GM12891 (cell line): ENCODE measurements around the gene PRPSAP1.

ENCODE experiments used
- PAX5 ChIP-seq: IDR thresholded peaks from 2 replicates; pipeline ENCODE4 v1.6.1; 2011; ENCODE audit warnings: low read length, moderate library complexity, mild to moderate bottlenecking; ENCODE audit not compliant: insufficient read depth, severe bottlenecking
- POLR2A ChIP-seq: IDR thresholded peaks from 2 replicates; pipeline ENCODE4 v1.6.1; 2011; ENCODE audit warnings: low read depth, low read length, control low read depth
- POLR2AphosphoS5 ChIP-seq: IDR thresholded peaks from 2 replicates; pipeline ENCODE4 v1.6.1; 2011; ENCODE audit warnings: low read depth, low read length, control low read depth
- SPI1 ChIP-seq: IDR thresholded peaks from 2 replicates; pipeline ENCODE4 v1.6.1; 2011; ENCODE audit warnings: low read depth, low read length, control low read depth
- TAF1 ChIP-seq: IDR thresholded peaks from 2 replicates; pipeline ENCODE4 v1.6.1; 2011; ENCODE audit warnings: low read depth, low read length, control low read depth

DNA sequence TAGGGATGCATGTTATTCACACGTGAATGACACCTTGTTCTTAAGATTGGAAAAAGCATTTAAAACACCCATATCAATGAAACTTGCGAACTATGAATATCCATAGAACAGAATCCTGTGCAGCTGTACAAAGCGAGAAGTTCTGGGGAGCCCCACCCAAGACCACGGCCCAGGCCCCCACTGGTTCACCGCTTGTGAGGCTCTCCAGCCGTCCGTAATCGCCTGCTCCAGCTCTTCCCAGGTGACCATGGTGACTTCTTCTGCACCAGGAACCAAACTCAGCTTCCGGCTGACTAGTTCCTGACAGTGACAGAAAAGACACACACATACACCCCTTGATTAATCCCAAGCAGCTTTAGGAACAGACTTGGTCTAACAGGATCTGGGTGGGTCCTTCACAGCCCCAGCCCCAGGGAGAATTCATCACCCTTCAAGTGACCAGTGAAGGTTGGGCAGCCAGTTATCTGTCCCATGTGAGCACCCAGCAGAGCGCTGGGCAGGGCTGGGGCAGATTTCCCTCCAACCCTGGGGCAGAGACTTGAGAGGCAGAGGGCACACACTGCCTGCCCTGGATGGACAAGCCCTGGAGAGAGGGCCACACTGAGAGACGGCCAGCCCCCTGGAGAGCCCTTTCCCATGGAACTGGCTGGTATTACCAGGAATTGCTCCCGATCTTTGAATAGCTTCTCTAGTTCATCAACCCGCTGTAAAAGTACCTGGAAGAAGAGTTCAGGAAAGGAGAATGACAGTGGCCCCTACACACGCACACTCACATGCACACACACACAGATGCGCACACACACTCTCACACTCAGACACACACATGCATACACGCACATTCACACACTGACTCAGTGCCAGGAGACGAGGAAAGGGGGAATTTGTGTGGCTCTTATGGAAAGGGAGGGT lies 49.2 kb downstream of the PRPSAP1 start:
- TF ChIP-seq POLR2AphosphoS5, result no peak
- no peak for TF ChIP-seq POLR2A
- TF ChIP-seq TAF1, result no peak
- no peak for TF ChIP-seq SPI1
- no peak for TF ChIP-seq PAX5
